Neutrophil (primary cell): ENCODE results near the gene HSD3B7.

ENCODE experiments used
- H3K27ac ChIP-seq: fragments of 200-600 bp; sonication (generic); 2 replicates; pipeline ENCODE4 v1.5.1; 2016; ENCODE audit warnings: mild to moderate bottlenecking, moderate library complexity
- H3K27me3 ChIP-seq: fragments of 200-600 bp; sonication (generic); 2 replicates; pipeline ENCODE4 v1.6.0; 2016; ENCODE audit warnings: mild to moderate bottlenecking
- H3K36me3 ChIP-seq: fragments of 200-600 bp; sonication (generic); 2 replicates; pipeline ENCODE4 v1.5.1; 2017
- H3K4me1 ChIP-seq, 2 experiments: fragments of 200-600 bp in 1 of 2; sonication (generic) in 1 of 2; 1 replicate in 1 of 2; 2 replicates in 1 of 2; pipeline versions ENCODE4 v1.5.1 to v1.6.1; 2013 to 2016; ENCODE audit warnings: low read depth in 1 of 2, low read length in 1 of 2, mild to moderate bottlenecking in 1 of 2, moderate library complexity in 1 of 2; ENCODE audit not compliant: control insufficient read depth in 1 of 2, insufficient read depth in 1 of 2
- H3K4me3 ChIP-seq, 2 experiments: fragments of 200-600 bp in 1 of 2; sonication (generic) in 1 of 2; 1 replicate in 1 of 2; 2 replicates in 1 of 2; pipeline ENCODE4 v1.5.1; 2013 to 2016; ENCODE audit warnings: low read depth in 1 of 2, low read length in 1 of 2, mild to moderate bottlenecking in 1 of 2, moderate library complexity in 1 of 2
- H3K9me3 ChIP-seq: fragments of 200-600 bp; sonication (generic); 2 replicates; pipeline ENCODE4 v1.5.1; 2016
- TF ChIP-seq, protein P1 (sequence below): fragments of 200-600 bp; sonication (generic); IDR thresholded peaks from 2 replicates; pipeline ENCODE4 v1.5.1; 2016; ENCODE audit warnings: antibody characterized with exemption

HSD3B7 gene

DNA sequence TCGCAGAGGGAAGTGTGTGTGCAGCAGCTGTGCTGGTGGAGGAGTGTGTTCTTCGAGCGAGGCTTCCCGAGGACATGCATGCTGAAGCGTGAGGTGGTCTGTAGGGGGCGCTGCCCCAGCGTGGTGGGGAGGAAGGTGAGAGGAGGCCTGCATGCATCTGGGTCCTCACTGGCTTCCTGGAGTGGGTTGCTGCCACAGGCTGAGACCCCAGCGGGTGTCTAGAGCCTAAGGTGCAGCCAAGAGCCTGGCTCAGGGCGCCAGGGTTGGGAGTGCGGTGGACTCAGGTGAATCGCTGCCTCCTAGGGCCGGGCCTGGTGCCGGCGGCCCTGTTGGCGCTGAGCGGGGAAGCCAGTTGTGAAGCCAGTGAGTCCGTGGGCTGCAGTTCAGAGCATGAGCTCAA lies 7.5 kb upstream of the HSD3B7 start:
- no peaks in the 10 kb centered on the region for H3K4me1 ChIP-seq
- H3K4me3 ChIP-seq = no peak overlapping the region
- TF ChIP-seq, protein P1, sequence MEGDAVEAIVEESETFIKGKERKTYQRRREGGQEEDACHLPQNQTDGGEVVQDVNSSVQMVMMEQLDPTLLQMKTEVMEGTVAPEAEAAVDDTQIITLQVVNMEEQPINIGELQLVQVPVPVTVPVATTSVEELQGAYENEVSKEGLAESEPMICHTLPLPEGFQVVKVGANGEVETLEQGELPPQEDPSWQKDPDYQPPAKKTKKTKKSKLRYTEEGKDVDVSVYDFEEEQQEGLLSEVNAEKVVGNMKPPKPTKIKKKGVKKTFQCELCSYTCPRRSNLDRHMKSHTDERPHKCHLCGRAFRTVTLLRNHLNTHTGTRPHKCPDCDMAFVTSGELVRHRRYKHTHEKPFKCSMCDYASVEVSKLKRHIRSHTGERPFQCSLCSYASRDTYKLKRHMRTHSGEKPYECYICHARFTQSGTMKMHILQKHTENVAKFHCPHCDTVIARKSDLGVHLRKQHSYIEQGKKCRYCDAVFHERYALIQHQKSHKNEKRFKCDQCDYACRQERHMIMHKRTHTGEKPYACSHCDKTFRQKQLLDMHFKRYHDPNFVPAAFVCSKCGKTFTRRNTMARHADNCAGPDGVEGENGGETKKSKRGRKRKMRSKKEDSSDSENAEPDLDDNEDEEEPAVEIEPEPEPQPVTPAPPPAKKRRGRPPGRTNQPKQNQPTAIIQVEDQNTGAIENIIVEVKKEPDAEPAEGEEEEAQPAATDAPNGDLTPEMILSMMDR = no peak
- no peaks in the 10 kb centered on the region for H3K27me3 ChIP-seq
- no peak overlapping the region for H3K27ac ChIP-seq
- H3K9me3 ChIP-seq = no peaks in the 10 kb centered on the region
- H3K36me3 ChIP-seq = peaks cover 89% of the 10 kb centered on the region

DNA sequence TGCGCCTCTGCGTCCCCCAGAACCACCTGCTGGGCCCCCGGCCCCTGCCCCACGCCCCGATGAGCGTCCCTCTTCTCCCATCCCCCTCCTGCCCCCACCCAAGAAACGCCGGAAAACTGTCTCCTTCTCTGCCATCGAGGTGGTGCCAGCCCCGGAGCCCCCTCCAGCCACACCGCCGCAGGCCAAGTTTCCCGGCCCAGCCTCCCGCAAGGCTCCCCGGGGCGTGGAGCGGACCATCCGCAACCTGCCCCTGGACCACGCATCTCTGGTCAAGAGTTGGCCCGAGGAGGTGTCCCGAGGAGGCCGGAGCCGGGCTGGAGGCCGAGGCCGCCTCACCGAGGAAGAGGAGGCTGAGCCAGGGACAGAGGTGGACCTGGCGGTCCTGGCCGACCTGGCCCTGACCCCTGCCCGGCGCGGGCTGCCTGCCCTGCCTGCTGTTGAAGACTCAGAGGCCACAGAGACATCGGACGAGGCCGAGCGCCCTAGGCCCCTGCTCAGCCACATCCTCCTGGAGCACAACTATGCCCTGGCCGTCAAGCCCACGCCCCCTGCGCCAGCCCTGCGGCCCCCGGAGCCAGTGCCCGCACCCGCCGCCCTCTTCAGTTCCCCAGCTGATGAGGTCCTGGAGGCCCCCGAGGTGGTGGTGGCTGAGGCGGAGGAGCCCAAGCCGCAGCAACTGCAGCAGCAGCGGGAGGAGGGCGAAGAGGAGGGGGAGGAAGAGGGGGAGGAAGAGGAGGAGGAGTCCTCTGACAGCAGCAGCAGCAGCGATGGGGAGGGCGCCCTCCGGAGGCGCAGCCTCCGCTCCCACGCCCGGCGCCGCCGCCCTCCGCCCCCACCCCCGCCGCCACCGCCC lies 5.6 kb upstream of the HSD3B7 start:
- TF ChIP-seq, protein P1 = no peak
- no peaks in the 10 kb centered on the region for H3K9me3 ChIP-seq
- peaks cover 87% of the 10 kb centered on the region for H3K36me3 ChIP-seq
- no peak overlapping the region for H3K27ac ChIP-seq
- H3K27me3 ChIP-seq = no peaks in the 10 kb centered on the region
- H3K4me1 ChIP-seq = no peaks in the 10 kb centered on the region
- no peak overlapping the region for H3K4me3 ChIP-seq

DNA sequence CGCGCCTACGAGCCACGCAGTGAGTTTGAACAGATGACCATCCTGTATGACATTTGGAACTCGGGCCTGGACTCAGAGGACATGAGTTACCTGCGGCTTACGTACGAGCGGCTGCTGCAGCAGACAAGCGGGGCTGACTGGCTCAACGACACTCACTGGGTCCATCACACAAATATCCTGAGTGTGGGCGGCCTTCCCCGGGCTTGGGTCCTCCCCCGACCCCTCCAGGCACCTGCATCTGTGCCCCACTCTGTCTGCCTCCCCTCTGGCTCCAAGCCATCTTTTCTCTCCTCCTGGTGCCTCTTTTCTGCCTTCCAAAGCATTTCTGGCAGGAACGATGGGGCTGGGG lies 5.0 kb upstream of the HSD3B7 start:
- peaks cover 83% of the 10 kb centered on the region for H3K36me3 ChIP-seq
- no peak overlapping the region for H3K27ac ChIP-seq
- TF ChIP-seq, protein P1 = no peak
- H3K4me3 ChIP-seq = no peak overlapping the region
- no peaks in the 10 kb centered on the region for H3K9me3 ChIP-seq
- H3K27me3 ChIP-seq = no peaks in the 10 kb centered on the region
- peaks cover under 1 to 4% of the 10 kb centered on the region in 2 experiments for H3K4me1 ChIP-seq

DNA sequence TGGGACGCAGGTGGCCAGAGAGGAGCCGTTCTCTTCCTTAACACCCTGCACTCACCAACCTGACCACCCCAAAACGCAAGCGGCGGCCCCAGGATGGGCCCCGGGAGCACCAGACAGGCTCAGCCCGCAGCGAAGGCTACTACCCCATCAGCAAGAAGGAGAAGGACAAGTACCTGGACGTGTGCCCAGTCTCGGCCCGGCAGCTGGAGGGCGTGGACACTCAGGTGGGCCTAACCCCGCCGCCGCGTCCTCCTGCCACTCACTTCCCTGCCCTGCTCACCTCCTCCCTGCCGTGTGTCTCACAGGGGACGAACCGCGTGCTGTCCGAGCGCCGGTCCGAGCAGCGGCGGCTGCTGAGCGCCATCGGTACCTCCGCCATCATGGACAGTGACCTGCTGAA lies 4.6 kb upstream of the HSD3B7 start:
- Histone ChIP-seq H3K27ac (no peak overlapping the region), H3K36me3 (peaks cover 82% of the 10 kb centered on the region), H3K4me3 (no peak overlapping the region), H3K27me3 (no peaks in the 10 kb centered on the region), H3K9me3 (no peaks in the 10 kb centered on the region), H3K4me1 (peaks cover 4 to 9% of the 10 kb centered on the region in 2 experiments)
- TF ChIP-seq, protein P1 = no peak

DNA sequence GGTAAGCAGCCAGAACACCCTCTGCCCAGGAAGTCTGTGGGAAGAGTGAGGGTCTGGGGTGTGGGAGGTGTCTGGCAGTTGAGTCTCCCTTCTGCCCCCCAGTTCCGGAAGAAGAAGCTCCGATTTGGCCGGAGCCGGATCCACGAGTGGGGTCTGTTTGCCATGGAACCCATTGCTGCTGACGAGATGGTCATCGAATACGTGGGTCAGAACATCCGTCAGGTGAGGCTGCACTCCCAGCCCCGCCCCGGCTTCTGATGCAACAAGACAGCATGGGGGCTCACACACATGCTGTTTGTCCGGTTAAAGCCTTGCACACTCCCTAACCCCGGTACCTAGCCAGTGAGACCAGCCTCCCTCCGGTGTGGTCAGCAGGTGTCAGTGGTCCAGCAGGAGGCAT lies 4.0 kb upstream of the HSD3B7 start:
- H3K36me3 ChIP-seq = peaks cover 77% of the 10 kb centered on the region
- no peak overlapping the region for H3K27ac ChIP-seq
- no peak overlapping the region for H3K4me3 ChIP-seq
- peaks cover 4 to 9% of the 10 kb centered on the region in 2 experiments for H3K4me1 ChIP-seq
- TF ChIP-seq, protein P1 = no peak
- H3K9me3 ChIP-seq = no peaks in the 10 kb centered on the region
- no peaks in the 10 kb centered on the region for H3K27me3 ChIP-seq
